Stimulated activated CD8-positive, alpha-beta memory T cell treated with anti-CD3 and anti-CD28 coated beads, Interleukin-2, amount 100 ng/mL, for 48 hours (primary cell): ENCODE measurements around the gene CDON.

Source experiments
- DNase-seq, 2 donors: peaks; one replicate each; pipeline ENCODE4 v3.0.0-alpha.2; 2020; ENCODE audit warnings: low read depth in 2 of 2

The CDON gene

GRCh38 chr11:126082251-126083109, 19.8 kb upstream of the CDON start:
- no peak for DNase-seq

- no peak for DNase-seq
Observed at GRCh38 chr11:126081915-126082250, 19.2 kb upstream of the CDON start.

GRCh38 chr11:126080161-126080941, 17.7 kb upstream of the CDON start:
- DNase-seq: no peak

GRCh38 chr11:126079621-126080124, 17.0 kb upstream of the CDON start:
- DNase-seq: no peak

GRCh38 chr11:126076641-126077040, 14.0 kb upstream of the CDON start:
- no peak for DNase-seq

GRCh38 chr11:126072801-126073594, 10.3 kb upstream of the CDON start:
- DNase-seq: no peak

- DNase-seq: no peak
Observed at GRCh38 chr11:126072141-126072741, 9.6 kb upstream of the CDON start.

- DNase-seq: no peak
Observed at GRCh38 chr11:126063507-126063852, 814 bp upstream of the CDON start.

GRCh38 chr11:126061707-126062678, 673 bp downstream of the CDON start:
- peak; percentile 9 to 17 for DNase-seq

- no peak for DNase-seq
Observed at GRCh38 chr11:126060757-126061171, 1.9 kb downstream of the CDON start.

- no peak for DNase-seq
Observed at GRCh38 chr11:126059238-126059781, 3.4 kb downstream of the CDON start.

- DNase-seq: no peak
Observed at GRCh38 chr11:126058105-126058874, 4.4 kb downstream of the CDON start.

- DNase-seq: no peak
Observed at GRCh38 chr11:126054882-126055281, 7.8 kb downstream of the CDON start.

- DNase-seq: no peak
Observed at GRCh38 chr11:126054408-126054807, 8.3 kb downstream of the CDON start.

- no peak for DNase-seq
Observed at GRCh38 chr11:126053415-126054286, 9.0 kb downstream of the CDON start.

- no peak for DNase-seq
Observed at GRCh38 chr11:126051117-126051516, 11.5 kb downstream of the CDON start.

GRCh38 chr11:126049159-126049558, 13.5 kb downstream of the CDON start:
- no peak for DNase-seq

GRCh38 chr11:126048197-126048596, 14.5 kb downstream of the CDON start:
- no peak for DNase-seq
